Measurements from ENCODE around the gene LRRC26. TPM values are rescaled to one million over a fixed set of nuclear protein-coding genes. Genes with fewer than 3 reads are reported as not detected.

Gene LRRC26
- total and polyA plus RNA-seq, 2 experiments from 2014 or later: not detected

DNA sequence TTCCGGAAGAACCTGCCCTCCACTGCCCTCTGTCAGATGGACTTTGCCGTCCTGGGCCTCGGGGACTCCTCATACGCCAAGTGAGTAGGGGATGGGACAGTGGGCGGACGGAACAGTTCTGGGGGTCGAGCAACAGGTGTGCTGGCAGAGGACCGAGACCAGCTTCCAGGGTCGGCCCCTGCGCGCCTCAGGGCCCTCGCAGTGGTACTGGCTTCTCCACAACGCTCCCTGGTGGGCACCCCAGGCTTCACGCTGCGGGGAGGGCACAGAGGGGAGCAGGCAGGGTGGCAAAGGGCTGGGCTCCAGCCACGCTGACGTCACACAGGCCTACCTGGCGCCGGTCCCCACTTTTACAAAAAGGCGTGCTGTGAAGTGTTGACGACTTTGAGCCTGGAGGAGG, 42.7 kb upstream of the LRRC26 start:
- TF ChIP-seq EZH2phosphoT487 (IDR thresholded peaks at IDR 0.05; ENCODE audit: insufficient read depth, low read depth): no peak
- TF ChIP-seq EZH2 (IDR thresholded peaks at IDR 0.05; ENCODE audit: insufficient read depth, poor library complexity, severe bottlenecking): no peak
- WGBS, 2 experiments (ENCODE audit: low coverage in 1 of 2, low lambda C conversion rate in 2 of 2, missing lambda C conversion rate in 2 of 2): 85 to 87% methylated on average over 20 to 21 of the region's 21 CpGs
- DNase-seq: no peak
- no peaks in the 10 kb centered on the region for H3K36me3 ChIP-seq (ENCODE audit: low read depth)
- peaks cover 8% of the 10 kb centered on the region; the same call in 1 of the 2 replicates for H3K4me1 ChIP-seq (ENCODE audit: insufficient read depth)
- H3K79me2 ChIP-seq (ENCODE audit: insufficient read depth): peaks cover under 1% of the 10 kb centered on the region; the same call in 1 of the 2 replicates
- no peak overlapping the region for H3K9ac ChIP-seq
- no peak overlapping the region for H3K27ac ChIP-seq
- no peak overlapping the region for H2AFZ ChIP-seq
- no peaks in the 10 kb centered on the region for H3K9me2 ChIP-seq (ENCODE audit: insufficient read depth)
- no peaks in the 10 kb centered on the region for H4K20me1 ChIP-seq (ENCODE audit: insufficient read depth)
- H3K9me3 ChIP-seq (ENCODE audit: low read depth): no peaks in the 10 kb centered on the region
- H3F3A ChIP-seq (ENCODE audit: insufficient read depth): no peaks in the 10 kb centered on the region
- no peak overlapping the region for H3K4me3 ChIP-seq
- H3K27me3 ChIP-seq (replicated peaks; ENCODE audit: insufficient read depth): no peaks in the 10 kb centered on the region
- in situ Hi-C loops (cut with MboI): loop anchor here (10.0 kb wide), 1 partner anchor 88 kb away; no protein-coding TSS in a partner anchor
- H3K4me2 ChIP-seq (ENCODE audit: unreplicated experiment): no peak overlapping the region

DNA sequence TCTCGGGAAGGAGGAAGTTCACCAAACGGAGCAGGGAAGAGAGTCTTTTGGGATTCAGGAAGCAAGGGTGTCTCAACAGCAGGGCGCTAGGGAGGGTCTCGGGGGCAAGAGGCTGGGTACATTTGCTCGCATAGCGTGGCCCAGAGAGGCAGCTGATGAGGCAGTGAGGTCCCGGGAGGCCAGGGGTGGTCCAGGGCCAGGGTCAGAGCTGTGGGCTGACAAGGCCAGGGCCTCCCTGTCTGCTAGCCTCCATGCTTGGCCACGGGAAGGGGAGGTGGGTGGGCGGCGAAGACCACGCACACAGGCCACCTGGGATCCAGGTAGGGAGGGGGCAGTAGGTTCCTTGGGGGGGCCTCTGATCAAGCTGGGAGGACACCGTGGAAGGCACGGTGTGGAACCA, 41.7 kb upstream of the LRRC26 start:
- H3K9me3 ChIP-seq (ENCODE audit: low read depth): no peaks in the 10 kb centered on the region
- no peaks in the 10 kb centered on the region for H4K20me1 ChIP-seq (ENCODE audit: insufficient read depth)
- in situ Hi-C loops (cut with MboI): loop anchor here (10.0 kb wide), 1 partner anchor 87 kb away; no protein-coding TSS in a partner anchor
- no peak for TF ChIP-seq EZH2 (IDR thresholded peaks at IDR 0.05; ENCODE audit: insufficient read depth, poor library complexity, severe bottlenecking)
- TF ChIP-seq EZH2phosphoT487 (IDR thresholded peaks at IDR 0.05; ENCODE audit: insufficient read depth, low read depth): no peak
- no peak overlapping the region for H3K4me2 ChIP-seq (ENCODE audit: unreplicated experiment)
- H3K27me3 ChIP-seq (replicated peaks; ENCODE audit: insufficient read depth): no peaks in the 10 kb centered on the region
- no peaks in the 10 kb centered on the region for H3K36me3 ChIP-seq (ENCODE audit: low read depth)
- no peaks in the 10 kb centered on the region for H3F3A ChIP-seq (ENCODE audit: insufficient read depth)
- H3K79me2 ChIP-seq (ENCODE audit: insufficient read depth): peaks cover 10% of the 10 kb centered on the region
- DNase-seq: no peak
- no peak overlapping the region for H2AFZ ChIP-seq
- no peak overlapping the region for H3K9ac ChIP-seq
- H3K9me2 ChIP-seq (ENCODE audit: insufficient read depth): no peaks in the 10 kb centered on the region
- WGBS, 2 experiments (ENCODE audit: low coverage in 1 of 2, low lambda C conversion rate in 2 of 2, missing lambda C conversion rate in 2 of 2): 79 to 84% methylated on average over 11 to 13 of the region's 13 CpGs
- H3K4me3 ChIP-seq: no peak overlapping the region
- H3K4me1 ChIP-seq (ENCODE audit: insufficient read depth): peaks cover 2% of the 10 kb centered on the region
- H3K27ac ChIP-seq: no peak overlapping the region

GRCh38 chr9:137206602-137207001, 36.8 kb upstream of the LRRC26 start:
- in situ Hi-C loops (cut with MboI): no loop called here

GRCh38 chr9:137205126-137206069, 35.5 kb upstream of the LRRC26 start, which contains the start of the genes NDOR1 and TMEM203:
Gene NDOR1, plus strand, starts transcription at chr9:137205700. Its CDS starts 78 bp downstream, at chr9:137205778.
Gene TMEM203, minus strand, starts transcription at chr9:137205648. Its CDS starts 234 bp downstream, at chr9:137205414.
- DNase-seq: peak; percentile 94
- H3K4me2 ChIP-seq (ENCODE audit: unreplicated experiment): peak within 1 kb of the TSS; percentile 93
- TF ChIP-seq EZH2 (IDR thresholded peaks at IDR 0.05; ENCODE audit: insufficient read depth, poor library complexity, severe bottlenecking) (no peak), EZH2phosphoT487 (IDR thresholded peaks at IDR 0.05; ENCODE audit: insufficient read depth, low read depth) (no peak)

More at GRCh38 chr9:137206602-137207001, 36.8 kb upstream of the LRRC26 start:
- Histone ChIP-seq H3K4me3 (peak overlapping the region; percentile 89), H3K9ac (peak overlapping the region; percentile 92), H3K36me3 (ENCODE audit: low read depth) (no peaks in the 10 kb centered on the region), H2AFZ (no peak overlapping the region), H3K4me1 (ENCODE audit: insufficient read depth) (peaks cover 14% of the 10 kb centered on the region), H3K4me2 (ENCODE audit: unreplicated experiment) (peak overlapping the region; percentile 93), H3K79me2 (ENCODE audit: insufficient read depth) (peaks cover 57% of the 10 kb centered on the region), H3K9me3 (ENCODE audit: low read depth) (no peaks in the 10 kb centered on the region), H3F3A (ENCODE audit: insufficient read depth) (no peaks in the 10 kb centered on the region; the same call in 1 of the 2 replicates), H3K27ac (no peak overlapping the region), H4K20me1 (ENCODE audit: insufficient read depth) (no peaks in the 10 kb centered on the region), H3K27me3 (replicated peaks; ENCODE audit: insufficient read depth) (no peaks in the 10 kb centered on the region), H3K9me2 (ENCODE audit: insufficient read depth) (no peaks in the 10 kb centered on the region)
- 88 to 93% methylated on average over 7 of the region's 7 CpGs for WGBS, 2 experiments (ENCODE audit: low coverage in 1 of 2, low lambda C conversion rate in 2 of 2, missing lambda C conversion rate in 2 of 2)
- TF ChIP-seq EZH2 (IDR thresholded peaks at IDR 0.05; ENCODE audit: insufficient read depth, poor library complexity, severe bottlenecking): no peak
- no peak for TF ChIP-seq EZH2phosphoT487 (IDR thresholded peaks at IDR 0.05; ENCODE audit: insufficient read depth, low read depth)
- DNase-seq: no peak

More at GRCh38 chr9:137205126-137206069, 35.5 kb upstream of the LRRC26 start, which contains the start of the genes NDOR1 and TMEM203:
- Histone ChIP-seq H3F3A (ENCODE audit: insufficient read depth) (no peaks in the 10 kb centered on the region; the same call in 1 of the 2 replicates), H3K9ac (peak within 1 kb of the TSS; percentile 92), H3K27me3 (replicated peaks; ENCODE audit: insufficient read depth) (no peaks in the 10 kb centered on the region), H3K36me3 (ENCODE audit: low read depth) (no peaks in the 10 kb centered on the region), H4K20me1 (ENCODE audit: insufficient read depth) (no peaks in the 10 kb centered on the region), H2AFZ (peak within 1 kb of the TSS; percentile 58), H3K4me1 (ENCODE audit: insufficient read depth) (peaks cover 17% of the 10 kb centered on the region), H3K27ac (peak within 1 kb of the TSS; percentile 44), H3K4me3 (peak within 1 kb of the TSS; percentile 89), H3K9me2 (ENCODE audit: insufficient read depth) (no peaks in the 10 kb centered on the region), H3K79me2 (ENCODE audit: insufficient read depth) (peaks cover 63% of the 10 kb centered on the region), H3K9me3 (ENCODE audit: low read depth) (no peaks in the 10 kb centered on the region)
- in situ Hi-C loops (cut with MboI): no loop called here
- 0 to 2% methylated on average over 88 to 96 of the region's 98 CpGs for WGBS, 2 experiments (ENCODE audit: low coverage in 1 of 2, low lambda C conversion rate in 2 of 2, missing lambda C conversion rate in 2 of 2)

All from GM23248 (cell line).